Skeletal muscle satellite cell (primary cell): ENCODE measurements around the gene DEPDC4. TPM values are rescaled to one million over a fixed set of nuclear protein-coding genes. Genes with fewer than 3 reads are reported as not detected.

Experiments used
- small RNA-seq: library from RNA; depleted of rRNA; stranded (forward); fragments of <200 nt; gene quantifications from one replicate; pipeline ENCODE3, GENCODE V24; 2012

The DEPDC4 gene

Small RNA genes within 50 kb of the gene (small RNA-seq; reads per million reads assigned to genes)
- not detected for gene RF00019
